Ureter (tissue), 1 donor: Measurements from ENCODE around the gene MEIOC. TPM values are rescaled to one million over a fixed set of nuclear protein-coding genes. Genes with fewer than 3 reads are reported as not detected.
"Not testable (repeated sequence)": the region's sequence is repeated elsewhere in the genome, so short reads cannot be mapped to it uniquely, and the experiment has no call there.

ENCODE experiments used
- DNase-seq: peaks from one replicate; pipeline ENCODE4 v3.0.0-alpha.2; 2020; ENCODE audit warnings: low spot score
- total RNA-seq: library from RNA; stranded (reverse); gene quantifications from one replicate; pipeline ENCODE4 v1.2.4, GENCODE V29; 2023
- donor health status: DM: yes; HTN: yes; CAD: no.

Gene MEIOC
- total RNA-seq, 1 donor from 2014 or later = not detected

GRCh38 chr17:44647736-44648135 lies 8.5 kb upstream of the MEIOC start:
- DNase-seq = no peak

- DNase-seq = no peak
Observed at GRCh38 chr17:44648963-44649362, 7.3 kb upstream of the MEIOC start.

GRCh38 chr17:44651228-44651627 lies 5.0 kb upstream of the MEIOC start:
- no peak for DNase-seq

- DNase-seq = no peak
Observed at GRCh38 chr17:44652727-44653126, 3.5 kb upstream of the MEIOC start.

- no peak for DNase-seq
Observed at GRCh38 chr17:44653384-44653783, 2.9 kb upstream of the MEIOC start.

- DNase-seq = no peak
Observed at GRCh38 chr17:44653954-44654353, 2.3 kb upstream of the MEIOC start.

GRCh38 chr17:44661835-44662234 lies 5.6 kb downstream of the MEIOC start:
- DNase-seq = no peak

- DNase-seq = no peak
Observed at GRCh38 chr17:44663095-44663494, 6.8 kb downstream of the MEIOC start.

GRCh38 chr17:44664867-44665266 lies 8.6 kb downstream of the MEIOC start:
- no peak for DNase-seq

- DNase-seq = no peak
Observed at GRCh38 chr17:44666006-44666405, 9.7 kb downstream of the MEIOC start.

- DNase-seq = no peak
Observed at GRCh38 chr17:44672479-44673093, 16.3 kb downstream of the MEIOC start.

GRCh38 chr17:44673893-44674292 lies 17.6 kb downstream of the MEIOC start:
- DNase-seq = no peak

GRCh38 chr17:44677136-44677535 lies 20.9 kb downstream of the MEIOC start:
- DNase-seq = no peak

GRCh38 chr17:44683303-44683702 lies 27.0 kb downstream of the MEIOC start:
- DNase-seq = not testable (repeated sequence)

GRCh38 chr17:44687756-44688155 lies 31.5 kb downstream of the MEIOC start:
- no peak for DNase-seq

- no peak for DNase-seq
Observed at GRCh38 chr17:44688200-44688599, 31.9 kb downstream of the MEIOC start.

GRCh38 chr17:44688675-44689476 lies 32.6 kb downstream of the MEIOC start:
- DNase-seq = no peak

- peak; percentile 89 for DNase-seq
Observed at GRCh38 chr17:44689477-44690217, 33.4 kb downstream of the MEIOC start, which contains the start of gene CCDC43. Gene CCDC43 (minus strand): TSS chr17:44689776. CDS start chr17:44689753, 23 bp downstream.

GRCh38 chr17:44690746-44691306 lies 34.6 kb downstream of the MEIOC start:
- not testable (repeated sequence) for DNase-seq

- no peak for DNase-seq
Observed at GRCh38 chr17:44693609-44694008, 37.3 kb downstream of the MEIOC start.

GRCh38 chr17:44700288-44700687 lies 44.0 kb downstream of the MEIOC start:
- not testable (repeated sequence) for DNase-seq

- no peak for DNase-seq
Observed at GRCh38 chr17:44707755-44708400, 51.6 kb downstream of the MEIOC start.
